GM12878 (cell line): ENCODE results near the gene BTBD3. TPM values are rescaled to one million over a fixed set of nuclear protein-coding genes. Genes with fewer than 3 reads are reported as not detected.

Source experiments
- ATAC-seq: fragments of 200-7000 bp; cut with Tn5 transposase; 3 replicates; pipeline ENCODE4 v1.9.1; 2020; ENCODE audit warnings: mild to moderate bottlenecking, moderate library complexity
- BruUV-seq: library from RNA; stranded (reverse); fragments of 400-500 nt; replicated peaks from 2 replicates; lab custom pipeline; 2021; lab: Mats Ljungman, UMichigan
- CTCF ChIA-PET: fragments of 300-600 bp; sonication (Branson Sonifier 250); formaldehyde crosslinking; extraction: SDS; loops from one replicate; lab custom pipeline; 2021; ENCODE audit warnings: inconsistent platforms; lab: Yijun Ruan, JAX
- POLR2A ChIA-PET: fragments of 350-600 bp; formaldehyde crosslinking; extraction: SDS; loops from one replicate; lab custom pipeline; 2021; ENCODE audit warnings: inconsistent platforms; lab: Charles Lee
- RAD21 ChIA-PET: fragments of 300-600 bp; sonication (Branson Sonifier 250); formaldehyde crosslinking; loops from one replicate; lab custom pipeline; 2023; ENCODE audit warnings: antibody characterized with exemption; ENCODE audit not compliant: unreplicated experiment; lab: Charles Lee
- SMC1A ChIA-PET: fragments of 300-600 bp; sonication (Branson Sonifier 250); formaldehyde crosslinking; loops from one replicate; lab custom pipeline; 2023; ENCODE audit not compliant: unreplicated experiment, uncharacterized antibody; lab: Charles Lee
- DNase-seq: peaks from one replicate; pipeline ENCODE4 v3.0.0-alpha.2; 2011; ENCODE audit warnings: low read depth, low spot score
- FAIRE-seq: peaks from 3 replicates; lab custom pipeline; 2011; peaks lifted over from hg19 to GRCh38; lab: Jason Lieb, UNC
- H2AFZ ChIP-seq: 2 replicates; pipeline ENCODE4 v1.6.0; 2011; ENCODE audit warnings: low read depth, low read length, control low read depth; ENCODE audit not compliant: control insufficient read depth
- H3K27ac ChIP-seq: 2 replicates; pipeline ENCODE4 v1.5.1; 2011; ENCODE audit warnings: control low read depth; ENCODE audit not compliant: control insufficient read depth, insufficient read depth
- H3K27me3 ChIP-seq, 2 experiments: replicated peaks in 1 of 2; 2 replicates each; pipeline versions ENCODE4 v1.6.0 to v1.6.1; 2011; ENCODE audit warnings: low read length in 1 of 2; ENCODE audit not compliant: control insufficient read depth in 2 of 2, insufficient read depth in 2 of 2
- H3K36me3 ChIP-seq, 2 experiments: 2 replicates each; pipeline ENCODE4 v1.5.1; 2011; ENCODE audit warnings: low read length in 1 of 2; ENCODE audit not compliant: control insufficient read depth in 2 of 2, insufficient read depth in 2 of 2
- H3K4me1 ChIP-seq: 2 replicates; pipeline ENCODE4 v1.6.1; 2011; ENCODE audit warnings: mild to moderate bottlenecking, low read length, moderate library complexity, mixed read lengths; ENCODE audit not compliant: control insufficient read depth, insufficient read depth
- H3K4me2 ChIP-seq: 2 replicates; pipeline ENCODE4 v1.6.0; 2011; ENCODE audit warnings: control low read depth; ENCODE audit not compliant: control insufficient read depth, insufficient read depth
- H3K4me3 ChIP-seq: fragments of 200-600 bp; sonication (generic); 2 replicates; pipeline ENCODE4 v1.5.1; 2016
- H3K79me2 ChIP-seq: 2 replicates; pipeline ENCODE4 v1.6.0; 2011; ENCODE audit warnings: low read length; ENCODE audit not compliant: control insufficient read depth, insufficient read depth
- H3K9ac ChIP-seq: 2 replicates; pipeline ENCODE4 v1.8.0; 2011; ENCODE audit warnings: low read length, control low read depth, mixed read lengths; ENCODE audit not compliant: control insufficient read depth, insufficient read depth
- H3K9me3 ChIP-seq: replicated peaks from 3 replicates; pipeline ENCODE4 v1.5.1; 2011; ENCODE audit warnings: mild to moderate bottlenecking, low read length; ENCODE audit not compliant: control insufficient read depth, insufficient read depth
- H4K20me1 ChIP-seq: 2 replicates; pipeline ENCODE4 v1.6.0; 2011; ENCODE audit not compliant: control insufficient read depth, insufficient read depth
- CBX5 ChIP-seq: sonication (generic); IDR thresholded peaks from 2 replicates; pipeline ENCODE4 v1.6.1; 2016; ENCODE audit warnings: low read depth, moderate library complexity, mild to moderate bottlenecking, inconsistent platforms
- ETV6 ChIP-seq, 2 experiments: fragments of 450-650 bp in 1 of 2; IDR thresholded peaks in 1 of 2; conservative IDR thresholded peaks in 1 of 2; 2 replicates each; pipeline ENCODE4 v1.6.1; 2014; ENCODE audit warnings: antibody characterized with exemption in 1 of 2, borderline replicate concordance in 1 of 2, low read depth in 1 of 2, mild to moderate bottlenecking in 1 of 2, moderate library complexity in 1 of 2
- IRF3 ChIP-seq: fragments of 450-650 bp; IDR thresholded peaks from 2 replicates; pipeline ENCODE4 v1.6.1; 2014; ENCODE audit warnings: mild to moderate bottlenecking
- IRF4 ChIP-seq: IDR thresholded peaks from 2 replicates; pipeline ENCODE4 v1.6.1; 2011; ENCODE audit warnings: low read depth, low read length
- POLR2A ChIP-seq: IDR thresholded peaks from 2 replicates; pipeline ENCODE4 v1.6.1; 2011; ENCODE audit warnings: low read depth, mild to moderate bottlenecking, low read length
- REST ChIP-seq: IDR thresholded peaks from 2 replicates; pipeline ENCODE4 v1.6.1; 2012; ENCODE audit warnings: mild to moderate bottlenecking, low read depth, low read length
- WRNIP1 ChIP-seq: IDR thresholded peaks from 2 replicates; pipeline ENCODE4 v1.6.1; 2011; ENCODE audit warnings: low read depth, low read length, improper control_type of control experiment, borderline replicate concordance
- WGBS: methylation state at CpG from one replicate; pipeline ENCODE4 v1.1.6; 2016; ENCODE audit warnings: low lambda C conversion rate; ENCODE audit not compliant: insufficient replicate concordance, insufficient coverage; ENCODE audit errors: missing lambda C conversion rate; 5-methylcytosine and 5-hydroxymethylcytosine counted together
- in situ Hi-C: fragments of 300-500 bp; cut with MboI; formaldehyde crosslinking; loops from 9 replicates; pipeline ENCODE4 v1.14.3; 2018; ENCODE audit warnings: mixed read lengths
- intact Hi-C: fragments of 100-400 bp; cut with micrococcal nuclease; formaldehyde crosslinking; loops from one replicate; pipeline ENCODE4 v1.14.2; 2022; ENCODE audit not compliant: unreplicated experiment
- polyA plus RNA-seq, 11 experiments: library from polyadenylated mRNA; depleted of rRNA in 4 of 11; unstranded in 6 of 11; stranded (reverse) in 5 of 11; fragments of >200 nt; fragmentation: Nextera tagmentation in 4 of 11; fragmentation: Illumina TruSeq in 1 of 11; extraction: Ambion mirVana in 4 of 11; extraction: Trizol in 1 of 11; gene quantifications; 1 replicate in 1 of 11; 2 replicates in 10 of 11; pipeline versions ENCODE4 v1.2.1 to v1.2.3, GENCODE V29; 2011 to 2016; ENCODE audit warnings: inconsistent platforms in 2 of 11, missing spikeins in 2 of 11, low read depth in 1 of 11
- total RNA-seq, 4 experiments: library from RNA; depleted of rRNA in 3 of 4; stranded (reverse); fragments of >200 nt in 3 of 4; fragmentation: Illumina TruSeq in 1 of 4; extraction: Trizol in 1 of 4; gene quantifications; 2 replicates each; pipeline versions ENCODE4 v1.2.1 to v1.2.3, GENCODE V29; 2013 to 2021
- TF ChIP-seq, protein P1 (sequence below): fragments of 150-350 bp; IDR thresholded peaks from 2 replicates; pipeline ENCODE4 v1.6.1; 2016; ENCODE audit warnings: low read depth, low read length

The BTBD3 gene
- total and polyA plus RNA-seq, 10 of the 15 experiments (the other 5 are each of a cell fraction or from before 2014, with no cell fraction given): 0.02 to 12.8 (median 0.23) TPM

GRCh38 chr20:11920083-11920482, 2.4 kb downstream of the BTBD3 start:
- intact Hi-C loops: no loop called here
- ChIA-PET RAD21 (no interaction called here), SMC1A (no interaction called here)
- no peaks in the 10 kb centered on the region; a peak in 1 of 4 replicates for H3K36me3 ChIP-seq
- no peak overlapping the region for H2AFZ ChIP-seq
- no peak for TF ChIP-seq ETV6 (conservative IDR thresholded peaks at IDR 0.05 in 1 of 2, IDR thresholded peaks at IDR 0.05 in 1 of 2; ENCODE audit: borderline replicate concordance in 1 of 2, low read depth in 1 of 2)
- TF ChIP-seq WRNIP1: no peak
- TF ChIP-seq POLR2A: no peak
- TF ChIP-seq, all 136 proteins: peak for 0
- in situ Hi-C loops: no loop called here
- ChIA-PET POLR2A (no interaction called here), CTCF (interaction anchor here (2.9 kb wide), 1 partner anchor 10 kb away, joined by 12 read pairs; no protein-coding TSS in a partner anchor)
- Histone ChIP-seq H3K9ac (no peak overlapping the region), H3K79me2 (no peaks in the 10 kb centered on the region), H3K27me3 (no peaks in the 10 kb centered on the region), H3K27ac (no peak overlapping the region), H3K4me3 (no peak overlapping the region), H4K20me1 (no peaks in the 10 kb centered on the region), H3K9me3 (no peaks in the 10 kb centered on the region), H3K4me1 (no peaks in the 10 kb centered on the region), H3K4me2 (no peak overlapping the region)
- WGBS: 0% methylated on average over 1 of the region's 1 CpG
- FAIRE-seq (no peak), ATAC-seq (no peak), DNase-seq (no peak)
- no TSS peak for BruUV-seq

GRCh38 chr20:11921321-11921720, 3.6 kb downstream of the BTBD3 start:
- ChIA-PET RAD21 (no interaction called here), CTCF (interaction anchor here (0.9 to 3.8 kb wide), 3 partner anchors 8 to 68 kb away, joined by 4 to 21 read pairs (median 6); no protein-coding TSS in a partner anchor), POLR2A (no interaction called here), SMC1A (interaction anchor here (1.3 to 1.4 kb wide), 2 partner anchors 9 to 26 kb away, joined by 3 to 7 read pairs; no protein-coding TSS in a partner anchor)
- H2AFZ ChIP-seq: no peak overlapping the region
- no peaks in the 10 kb centered on the region for H3K9me3 ChIP-seq
- no TSS peak for BruUV-seq
- no peaks in the 10 kb centered on the region for H4K20me1 ChIP-seq
- no peak overlapping the region for H3K4me2 ChIP-seq
- no peak for ATAC-seq
- H3K79me2 ChIP-seq: no peaks in the 10 kb centered on the region
- no peak overlapping the region for H3K9ac ChIP-seq
- no peak overlapping the region for H3K27ac ChIP-seq
- no peak for FAIRE-seq
- H3K27me3 ChIP-seq: no peaks in the 10 kb centered on the region
- H3K36me3 ChIP-seq: no peaks in the 10 kb centered on the region; a peak in 1 of 4 replicates
- no peak overlapping the region for H3K4me3 ChIP-seq
- WGBS: 19% methylated on average over 6 of the region's 6 CpGs
- intact Hi-C loops: no loop called here
- DNase-seq: no peak
- in situ Hi-C loops: no loop called here
- no peaks in the 10 kb centered on the region for H3K4me1 ChIP-seq
- TF ChIP-seq, protein P1, sequence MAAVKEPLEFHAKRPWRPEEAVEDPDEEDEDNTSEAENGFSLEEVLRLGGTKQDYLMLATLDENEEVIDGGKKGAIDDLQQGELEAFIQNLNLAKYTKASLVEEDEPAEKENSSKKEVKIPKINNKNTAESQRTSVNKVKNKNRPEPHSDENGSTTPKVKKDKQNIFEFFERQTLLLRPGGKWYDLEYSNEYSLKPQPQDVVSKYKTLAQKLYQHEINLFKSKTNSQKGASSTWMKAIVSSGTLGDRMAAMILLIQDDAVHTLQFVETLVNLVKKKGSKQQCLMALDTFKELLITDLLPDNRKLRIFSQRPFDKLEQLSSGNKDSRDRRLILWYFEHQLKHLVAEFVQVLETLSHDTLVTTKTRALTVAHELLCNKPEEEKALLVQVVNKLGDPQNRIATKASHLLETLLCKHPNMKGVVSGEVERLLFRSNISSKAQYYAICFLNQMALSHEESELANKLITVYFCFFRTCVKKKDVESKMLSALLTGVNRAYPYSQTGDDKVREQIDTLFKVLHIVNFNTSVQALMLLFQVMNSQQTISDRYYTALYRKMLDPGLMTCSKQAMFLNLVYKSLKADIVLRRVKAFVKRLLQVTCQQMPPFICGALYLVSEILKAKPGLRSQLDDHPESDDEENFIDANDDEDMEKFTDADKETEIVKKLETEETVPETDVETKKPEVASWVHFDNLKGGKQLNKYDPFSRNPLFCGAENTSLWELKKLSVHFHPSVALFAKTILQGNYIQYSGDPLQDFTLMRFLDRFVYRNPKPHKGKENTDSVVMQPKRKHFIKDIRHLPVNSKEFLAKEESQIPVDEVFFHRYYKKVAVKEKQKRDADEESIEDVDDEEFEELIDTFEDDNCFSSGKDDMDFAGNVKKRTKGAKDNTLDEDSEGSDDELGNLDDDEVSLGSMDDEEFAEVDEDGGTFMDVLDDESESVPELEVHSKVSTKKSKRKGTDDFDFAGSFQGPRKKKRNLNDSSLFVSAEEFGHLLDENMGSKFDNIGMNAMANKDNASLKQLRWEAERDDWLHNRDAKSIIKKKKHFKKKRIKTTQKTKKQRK: no peak
- TF ChIP-seq WRNIP1 (no peak), IRF4 (no peak), CBX5 (no peak), IRF3 (no peak), REST (no peak)
